ENCODE measurements around the gene EPB41L4B.

EPB41L4B gene

DNA sequence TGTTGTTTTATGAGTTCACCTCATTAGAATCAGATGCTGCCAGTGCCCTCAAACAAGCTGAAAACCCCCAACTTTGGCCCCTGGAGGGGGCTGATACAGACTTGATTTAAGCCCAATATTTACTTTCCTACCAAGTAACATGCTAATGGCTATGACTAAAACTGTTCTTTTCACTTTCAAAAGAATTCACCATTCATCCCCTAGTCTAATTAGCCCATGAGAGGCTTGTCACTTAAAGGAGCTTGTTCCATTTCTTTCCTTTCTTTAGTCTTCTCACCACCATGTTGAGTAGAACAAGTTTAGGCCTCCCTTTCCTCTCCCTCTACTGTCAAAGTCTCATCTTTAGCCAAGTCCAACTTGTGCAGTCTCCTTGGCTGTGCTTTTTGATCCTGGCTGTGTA is 50.4 kb downstream of the EPB41L4B start:
- no peak for DNase-seq (ENCODE audit: low spot score)

DNA sequence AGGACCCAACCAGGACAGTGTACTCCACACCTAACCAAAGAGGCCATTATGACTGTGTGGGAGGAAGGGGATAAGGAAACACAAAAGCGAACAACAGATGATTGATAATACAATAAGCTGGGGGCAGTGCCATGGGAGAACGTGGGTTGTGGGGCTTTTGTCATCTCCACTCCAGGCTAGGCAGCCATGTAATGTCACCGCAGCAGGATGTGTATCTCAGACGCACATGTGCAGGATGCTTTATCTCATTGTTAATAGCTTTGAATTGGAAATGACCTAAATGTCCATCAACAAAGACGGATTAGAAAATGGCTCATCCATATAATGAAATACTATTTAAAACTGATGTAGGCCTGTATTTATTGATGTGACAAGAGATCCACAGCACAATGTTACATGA is 51.0 kb downstream of the EPB41L4B start:
- DNase-seq (ENCODE audit: low spot score): no peak

DNA sequence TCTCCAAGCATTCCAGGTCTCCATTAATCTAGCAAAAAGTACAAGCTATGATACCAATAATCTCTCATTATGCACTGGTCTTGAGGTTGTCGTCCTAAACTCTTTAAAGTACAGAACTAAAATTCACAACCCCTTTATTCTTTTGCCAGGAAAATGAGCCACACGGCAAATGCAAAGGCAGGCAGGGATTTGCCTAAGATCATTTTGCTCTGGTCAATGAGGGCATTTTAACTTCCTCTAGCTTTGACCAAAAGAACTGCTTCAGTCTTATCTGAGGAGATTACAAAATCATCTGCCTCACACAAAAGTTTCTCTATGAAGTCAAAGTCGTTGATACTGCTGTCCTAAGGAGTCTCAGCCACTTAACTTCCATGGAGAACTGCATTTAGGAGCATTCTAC is 51.8 kb downstream of the EPB41L4B start:
- DNase-seq (ENCODE audit: low spot score): no peak

- no peak for DNase-seq (ENCODE audit: low spot score)
These were observed 53.3 kb downstream of the EPB41L4B start for GRCh38 chr9:109267555-109267954.

- peak; percentile 74 for DNase-seq (ENCODE audit: low spot score)
These were observed 55.8 kb downstream of the EPB41L4B start for GRCh38 chr9:109264877-109265587.

- no peak for DNase-seq (ENCODE audit: low spot score)
These were observed 57.5 kb downstream of the EPB41L4B start for GRCh38 chr9:109263358-109263757.

GRCh38 chr9:109258481-109259302 is 62.2 kb downstream of the EPB41L4B start:
- DNase-seq (ENCODE audit: low spot score): no peak

- DNase-seq (ENCODE audit: low spot score): peak; percentile 43
These were observed 64.5 kb downstream of the EPB41L4B start for GRCh38 chr9:109256336-109256735.

DNA sequence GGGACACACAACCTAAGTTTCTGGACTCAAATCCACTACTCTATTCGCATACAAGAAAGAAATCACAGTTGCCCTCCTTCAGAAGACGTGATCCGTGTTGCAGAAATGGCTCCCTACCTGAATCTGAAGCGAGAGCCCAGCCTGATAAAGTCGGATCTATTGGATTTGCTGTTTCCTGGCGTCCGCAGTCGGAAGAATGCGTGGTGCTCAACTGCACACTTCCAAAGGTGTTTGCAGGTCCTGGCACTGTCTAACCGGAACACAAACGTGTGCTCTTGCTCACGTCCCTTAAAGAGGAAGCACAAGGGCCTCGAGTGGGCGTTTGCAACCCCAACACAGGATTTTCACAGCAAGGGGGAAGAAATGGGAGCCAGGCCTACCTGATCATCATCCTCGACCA is 65.5 kb downstream of the EPB41L4B start:
- no peak for DNase-seq (ENCODE audit: low spot score)

DNA sequence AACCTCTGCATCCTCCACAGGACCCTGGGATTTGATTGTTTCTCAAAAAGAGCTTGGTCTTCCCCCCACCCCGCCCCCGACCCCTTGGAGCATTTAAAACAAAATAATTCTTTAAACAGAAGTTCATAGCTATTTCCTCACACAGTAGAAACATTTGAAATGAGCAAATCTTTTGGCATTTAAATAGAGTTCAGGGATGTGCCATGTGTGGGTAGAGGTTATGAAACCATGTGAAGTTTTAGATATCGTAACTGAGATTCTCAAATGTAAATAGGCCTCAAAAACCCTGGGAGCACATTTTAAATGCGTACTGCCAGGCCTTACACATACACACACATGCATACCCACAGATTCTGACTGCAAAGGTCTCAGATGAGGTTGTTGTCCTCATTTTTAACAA is 66.5 kb downstream of the EPB41L4B start:
- DNase-seq (ENCODE audit: low spot score): peak; percentile 9

DNA sequence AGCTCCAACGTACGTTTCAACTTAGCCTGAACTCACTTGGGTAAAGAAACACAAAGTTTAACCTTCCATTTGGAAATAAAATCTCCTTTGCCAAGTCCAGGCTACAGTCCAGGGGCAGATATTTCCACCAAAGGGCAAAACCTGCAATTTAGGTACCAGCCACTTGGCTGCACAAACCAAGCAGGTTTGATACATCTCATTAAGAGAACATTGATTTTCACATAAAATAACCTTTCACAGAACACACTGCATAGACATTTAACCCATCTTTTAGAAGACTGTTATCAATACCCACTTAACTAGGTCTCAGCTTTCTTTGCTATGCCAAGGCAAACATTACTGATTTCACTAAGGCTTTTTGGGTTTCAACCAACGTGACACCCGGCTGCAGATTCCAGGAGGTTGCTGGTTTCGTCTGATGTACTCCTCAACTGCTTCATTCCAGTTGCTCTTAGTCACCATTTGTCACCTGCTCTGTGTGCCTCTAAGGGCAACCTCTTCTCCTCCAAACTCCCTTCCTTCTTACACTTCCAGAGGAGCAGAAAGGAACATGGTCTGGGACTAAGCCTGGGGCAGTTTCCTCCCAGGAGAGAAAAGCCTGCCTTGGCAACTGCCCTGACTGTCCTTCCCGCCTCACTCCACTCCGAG is 67.1 kb downstream of the EPB41L4B start:
- peak; percentile 90 for DNase-seq (ENCODE audit: low spot score)

GRCh38 chr9:109253241-109253636 is 67.6 kb downstream of the EPB41L4B start:
- no peak for DNase-seq (ENCODE audit: low spot score)

- peak; percentile 15 for DNase-seq (ENCODE audit: low spot score)
These were observed 68.6 kb downstream of the EPB41L4B start for GRCh38 chr9:109252291-109252690.

GRCh38 chr9:109251776-109252106 is 69.1 kb downstream of the EPB41L4B start:
- no peak for DNase-seq (ENCODE audit: low spot score)

DNA sequence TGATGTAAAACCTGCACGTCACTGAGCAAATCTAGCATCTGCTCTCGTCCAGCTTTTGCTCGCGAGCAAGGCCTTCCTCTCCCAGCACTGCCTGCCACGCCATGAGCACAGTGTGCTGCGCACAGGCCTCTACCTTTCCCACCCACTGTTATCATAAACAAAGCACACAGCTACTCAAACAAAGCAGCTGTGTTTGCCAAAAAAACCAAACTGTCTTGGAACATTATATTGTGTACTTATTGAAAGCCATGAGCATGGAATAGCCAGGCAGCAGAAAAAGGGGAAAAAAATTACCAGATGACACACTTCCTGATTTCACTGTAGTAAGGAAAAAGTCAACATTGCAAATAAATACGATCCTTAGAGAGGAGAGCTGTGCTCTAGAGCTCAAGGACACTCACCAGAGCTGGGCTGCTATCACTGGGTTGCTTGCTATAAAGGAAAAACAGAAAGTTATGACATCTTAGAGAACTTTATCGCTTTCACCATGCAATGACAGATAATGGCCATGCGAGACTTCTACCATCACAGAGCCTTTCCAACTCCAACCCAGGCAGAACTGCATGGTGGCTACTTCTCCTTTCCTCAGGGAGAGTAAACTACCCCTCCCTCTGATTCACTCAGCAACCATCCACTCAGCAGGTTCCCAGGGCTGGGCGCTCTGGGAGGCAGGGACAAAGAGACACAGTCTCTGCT is 69.6 kb downstream of the EPB41L4B start:
- DNase-seq (ENCODE audit: low spot score): peak; percentile 79

DNA sequence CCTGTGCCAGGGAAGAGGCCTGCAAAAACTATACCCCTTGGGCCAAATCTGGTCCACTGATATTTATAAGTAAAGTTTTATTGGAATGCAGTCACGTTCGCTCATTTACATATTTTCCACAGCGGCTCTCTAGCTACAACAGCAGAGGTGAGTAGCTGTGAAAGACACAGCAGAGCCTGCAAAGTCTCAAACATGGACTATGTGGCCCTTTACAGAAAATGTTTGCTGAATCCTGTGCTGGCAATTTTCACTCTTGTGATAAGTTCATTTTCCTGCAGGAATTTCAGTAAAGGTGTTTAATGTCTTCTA is 70.1 kb downstream of the EPB41L4B start:
- no peak for DNase-seq (ENCODE audit: low spot score)

- DNase-seq (ENCODE audit: low spot score): no peak
These were observed 70.5 kb downstream of the EPB41L4B start for GRCh38 chr9:109250311-109250741.

- DNase-seq (ENCODE audit: low spot score): no peak
These were observed 71.2 kb downstream of the EPB41L4B start for GRCh38 chr9:109249615-109250014.

- DNase-seq (ENCODE audit: low spot score): peak; percentile 34
These were observed 72.7 kb downstream of the EPB41L4B start for GRCh38 chr9:109248133-109248581.

DNA sequence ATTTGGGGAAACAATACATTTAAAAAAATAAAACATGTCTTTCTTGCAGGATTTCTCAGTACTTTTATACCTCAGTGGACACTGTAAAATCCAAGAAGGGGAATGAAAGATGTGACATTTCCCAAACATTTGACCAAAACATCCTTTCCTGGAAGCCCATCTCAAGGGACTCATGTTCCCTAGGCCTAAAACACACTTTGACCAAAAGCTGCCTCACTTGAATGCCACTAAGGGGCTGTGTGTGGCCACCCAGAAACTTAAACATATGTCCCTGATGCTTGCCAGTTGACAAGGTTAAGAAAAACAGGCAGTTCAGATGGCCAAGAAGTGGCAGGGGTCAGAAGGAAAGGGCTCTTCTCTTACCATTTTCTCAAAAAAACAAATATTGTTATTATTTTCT is 73.6 kb downstream of the EPB41L4B start:
- DNase-seq (ENCODE audit: low spot score): no peak

GRCh38 chr9:109246533-109246932 is 74.3 kb downstream of the EPB41L4B start:
- no peak for DNase-seq (ENCODE audit: low spot score)

- no peak for DNase-seq (ENCODE audit: low spot score)
These were observed 75.5 kb downstream of the EPB41L4B start for GRCh38 chr9:109245310-109245897.
